Calu3 (cell line): ENCODE measurements around the gene ETV7. TPM values are rescaled to one million over a fixed set of nuclear protein-coding genes. Genes with fewer than 3 reads are reported as not detected.

Experiments used
- BruUV-seq: library from RNA; stranded (reverse); fragments of 400-500 nt; replicated peaks from 2 replicates; lab custom pipeline; 2021; lab: Mats Ljungman, UMichigan
- CTCF ChIA-PET: fragments of 300-600 bp; sonication (Branson Sonifier 250); formaldehyde crosslinking; loops from one replicate; lab custom pipeline; 2022; ENCODE audit warnings: antibody characterized with exemption; lab: Charles Lee
- DNase-seq: peaks from one replicate; pipeline ENCODE4 v3.0.0; 2022
- H3K27ac Mint-ChIP-seq: one replicate; pipeline ENCODE4 v1.8.0; 2022; ENCODE audit warnings: mixed read lengths; ENCODE audit not compliant: unreplicated experiment
- H3K27me3 Mint-ChIP-seq: one replicate; pipeline ENCODE4 v1.8.0; 2022; ENCODE audit warnings: mixed read lengths; ENCODE audit not compliant: unreplicated experiment
- H3K36me3 Mint-ChIP-seq: one replicate; pipeline ENCODE4 v1.8.0; 2022; ENCODE audit warnings: mild to moderate bottlenecking, moderate library complexity, mixed read lengths; ENCODE audit not compliant: insufficient read depth, unreplicated experiment
- H3K4me1 Mint-ChIP-seq: one replicate; pipeline ENCODE4 v1.8.0; 2022; ENCODE audit warnings: mild to moderate bottlenecking, low read depth, mixed read lengths; ENCODE audit not compliant: unreplicated experiment
- H3K4me3 Mint-ChIP-seq: one replicate; pipeline ENCODE4 v1.8.0; 2022; ENCODE audit warnings: mild to moderate bottlenecking, low read depth, moderate library complexity, mixed read lengths; ENCODE audit not compliant: unreplicated experiment
- H3K9me3 Mint-ChIP-seq: one replicate; pipeline ENCODE4 v1.8.0; 2022; ENCODE audit warnings: low read depth, mixed read lengths; ENCODE audit not compliant: unreplicated experiment
- intact Hi-C: fragments of 100-400 bp; cut with micrococcal nuclease; formaldehyde crosslinking; loops from one replicate; pipeline ENCODE4 v1.10.0; 2022; ENCODE audit not compliant: unreplicated experiment
- total RNA-seq: library from RNA; stranded (reverse); gene quantifications from 2 replicates; pipeline ENCODE4 v1.2.3, GENCODE V29; 2022
- TF ChIP-seq, protein P1 (sequence below): fragments of 200-600 bp; IDR thresholded peaks from one replicate; pipeline ENCODE4 v1.8.0; 2022; ENCODE audit warnings: antibody characterized with exemption; ENCODE audit not compliant: unreplicated experiment

ETV7 gene
- total RNA-seq, 1 experiment from 2014 or later = 2.6 TPM

DNA sequence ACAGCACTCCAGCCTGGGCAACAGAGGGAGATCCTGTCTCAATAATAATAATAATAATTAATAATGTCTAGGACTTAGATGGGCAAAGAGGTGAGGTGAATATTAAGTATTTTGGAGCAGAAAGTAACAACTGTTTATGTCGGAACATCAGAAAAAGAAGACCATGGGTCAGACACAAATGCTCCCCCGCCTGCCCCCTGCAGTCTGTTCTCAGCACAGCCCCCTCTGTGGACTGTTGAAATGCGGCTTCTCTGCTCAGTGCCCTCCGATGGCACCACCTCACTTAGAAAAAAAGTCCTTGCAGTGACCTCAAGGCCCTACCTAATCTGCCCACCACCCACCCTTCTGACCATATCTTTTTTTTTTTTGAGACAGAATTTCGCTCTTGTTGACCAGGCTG lies 5.2 kb upstream of the ETV7 start:
- BruUV-seq = no TSS peak
- Mint-ChIP-seq H3K4me3 (no peak overlapping the region), H3K27ac (no peak overlapping the region), H3K36me3 (peaks cover under 1% of the 10 kb centered on the region), H3K9me3 (no peaks in the 10 kb centered on the region), H3K4me1 (no peaks in the 10 kb centered on the region), H3K27me3 (peaks cover 15% of the 10 kb centered on the region)
- TF ChIP-seq, protein P1, sequence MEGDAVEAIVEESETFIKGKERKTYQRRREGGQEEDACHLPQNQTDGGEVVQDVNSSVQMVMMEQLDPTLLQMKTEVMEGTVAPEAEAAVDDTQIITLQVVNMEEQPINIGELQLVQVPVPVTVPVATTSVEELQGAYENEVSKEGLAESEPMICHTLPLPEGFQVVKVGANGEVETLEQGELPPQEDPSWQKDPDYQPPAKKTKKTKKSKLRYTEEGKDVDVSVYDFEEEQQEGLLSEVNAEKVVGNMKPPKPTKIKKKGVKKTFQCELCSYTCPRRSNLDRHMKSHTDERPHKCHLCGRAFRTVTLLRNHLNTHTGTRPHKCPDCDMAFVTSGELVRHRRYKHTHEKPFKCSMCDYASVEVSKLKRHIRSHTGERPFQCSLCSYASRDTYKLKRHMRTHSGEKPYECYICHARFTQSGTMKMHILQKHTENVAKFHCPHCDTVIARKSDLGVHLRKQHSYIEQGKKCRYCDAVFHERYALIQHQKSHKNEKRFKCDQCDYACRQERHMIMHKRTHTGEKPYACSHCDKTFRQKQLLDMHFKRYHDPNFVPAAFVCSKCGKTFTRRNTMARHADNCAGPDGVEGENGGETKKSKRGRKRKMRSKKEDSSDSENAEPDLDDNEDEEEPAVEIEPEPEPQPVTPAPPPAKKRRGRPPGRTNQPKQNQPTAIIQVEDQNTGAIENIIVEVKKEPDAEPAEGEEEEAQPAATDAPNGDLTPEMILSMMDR = no peak
- no peak for DNase-seq
- intact Hi-C loops = no loop called here
- CTCF ChIA-PET = no interaction called here

GRCh38 chr6:36389353-36389752 lies 1.9 kb upstream of the ETV7 start:
- H3K4me1 Mint-ChIP-seq = no peaks in the 10 kb centered on the region
- no peak overlapping the region for H3K27ac Mint-ChIP-seq
- no peak for DNase-seq
- no peaks in the 10 kb centered on the region for H3K9me3 Mint-ChIP-seq
- TF ChIP-seq, protein P1 = no peak
- H3K27me3 Mint-ChIP-seq = peaks cover 15% of the 10 kb centered on the region
- CTCF ChIA-PET = no interaction called here
- BruUV-seq = no TSS peak
- no peak overlapping the region for H3K4me3 Mint-ChIP-seq
- intact Hi-C loops = no loop called here
- H3K36me3 Mint-ChIP-seq = peaks cover 16% of the 10 kb centered on the region

DNA sequence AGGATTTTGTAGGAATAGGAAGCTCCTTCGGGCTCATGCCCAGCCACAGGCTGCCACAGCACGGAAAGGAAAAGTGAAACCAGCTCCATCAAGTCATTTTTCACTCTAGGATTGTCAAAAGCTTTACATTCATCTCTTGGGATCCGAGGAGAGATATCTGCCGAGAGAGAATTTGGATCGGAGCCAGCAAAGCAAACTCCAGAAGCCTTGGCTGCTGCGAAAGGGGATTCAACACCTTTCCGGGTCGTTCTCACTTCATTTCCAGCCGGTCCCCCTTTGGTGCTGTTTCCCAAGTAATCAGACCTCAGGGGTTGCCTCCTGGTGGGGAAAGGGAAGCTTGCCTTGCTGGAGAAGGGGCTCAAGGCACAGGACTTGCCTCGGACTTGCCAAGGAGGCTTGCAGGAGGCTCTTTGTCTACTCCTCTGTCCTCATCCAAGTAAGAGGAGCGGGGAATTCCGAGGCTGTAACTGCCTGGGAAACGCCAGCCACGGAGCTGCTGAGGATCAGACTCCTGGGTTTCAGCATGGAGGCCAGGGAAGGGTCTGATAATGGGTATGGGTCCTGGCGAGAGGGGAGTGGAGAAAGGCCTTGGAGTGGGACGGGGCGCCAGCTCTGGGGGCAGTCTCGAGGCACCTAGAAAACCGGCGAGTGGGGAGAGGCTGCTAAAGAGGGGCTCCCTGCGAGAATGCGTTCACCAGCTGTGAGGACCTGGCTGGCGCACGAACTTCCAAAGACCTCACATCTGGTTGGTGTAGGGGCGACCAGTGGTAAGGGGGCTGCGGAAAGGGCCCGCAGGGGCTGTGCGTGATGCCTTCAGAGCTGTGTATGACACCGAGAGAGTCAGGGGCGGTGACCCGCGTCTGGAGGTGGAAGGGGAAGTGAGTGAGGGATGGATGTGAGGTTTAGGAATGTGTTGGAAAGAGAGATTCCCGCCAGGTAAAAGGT lies 702 bp downstream of the ETV7 start:
- peak overlapping the region; percentile 79 for H3K4me3 Mint-ChIP-seq
- intact Hi-C loops = loop anchor here (2.0 kb wide), 1 partner anchor 46 kb away; no protein-coding TSS in a partner anchor
- H3K27ac Mint-ChIP-seq = peak overlapping the region; percentile 55
- no TSS peak for BruUV-seq
- H3K4me1 Mint-ChIP-seq = no peaks in the 10 kb centered on the region
- H3K27me3 Mint-ChIP-seq = peaks cover 15% of the 10 kb centered on the region
- H3K36me3 Mint-ChIP-seq = peaks cover 16% of the 10 kb centered on the region
- DNase-seq = peak; percentile 37
- H3K9me3 Mint-ChIP-seq = no peaks in the 10 kb centered on the region
- TF ChIP-seq, protein P1 = no peak
- CTCF ChIA-PET = interaction anchor here (0.5 to 1.7 kb wide), 10 partner anchors 10 to 383 kb away, joined by 3 to 9 read pairs (median 3); no protein-coding TSS in a partner anchor

GRCh38 chr6:36384095-36384494 lies 3.4 kb downstream of the ETV7 start:
- intact Hi-C loops = no loop called here
- no peaks in the 10 kb centered on the region for H3K4me1 Mint-ChIP-seq
- CTCF ChIA-PET = no interaction called here
- no peaks in the 10 kb centered on the region for H3K27me3 Mint-ChIP-seq
- H3K9me3 Mint-ChIP-seq = no peaks in the 10 kb centered on the region
- TF ChIP-seq, protein P1 = no peak
- no peak overlapping the region for H3K4me3 Mint-ChIP-seq
- peaks cover 16% of the 10 kb centered on the region for H3K36me3 Mint-ChIP-seq
- DNase-seq = no peak
- no peak overlapping the region for H3K27ac Mint-ChIP-seq
- BruUV-seq = no TSS peak
